Osteocyte (in vitro differentiated cells): ENCODE measurements around the gene IL11. TPM values are rescaled to one million over a fixed set of nuclear protein-coding genes. Genes with fewer than 3 reads are reported as not detected.

Experiments
- DNase-seq: peaks from one replicate; pipeline ENCODE4 v3.0.0; 2021; ENCODE audit warnings: mixed read lengths; ENCODE audit not compliant: unreplicated experiment; ENCODE audit errors: extremely low spot score
- H3K27ac Mint-ChIP-seq: one replicate; pipeline ENCODE4 v1.8.0; 2021; ENCODE audit warnings: mild to moderate bottlenecking, mixed read lengths; ENCODE audit not compliant: unreplicated experiment
- H3K27me3 Mint-ChIP-seq: one replicate; pipeline ENCODE4 v1.8.0; 2021; ENCODE audit warnings: mixed read lengths; ENCODE audit not compliant: unreplicated experiment
- H3K36me3 Mint-ChIP-seq: one replicate; pipeline ENCODE4 v1.8.0; 2021; ENCODE audit warnings: mixed read lengths; ENCODE audit not compliant: unreplicated experiment
- H3K4me1 Mint-ChIP-seq: one replicate; pipeline ENCODE4 v1.8.0; 2021; ENCODE audit warnings: mixed read lengths; ENCODE audit not compliant: unreplicated experiment
- H3K4me3 Mint-ChIP-seq: one replicate; pipeline ENCODE4 v1.8.0; 2021; ENCODE audit warnings: mild to moderate bottlenecking, moderate library complexity, mixed read lengths; ENCODE audit not compliant: unreplicated experiment
- H3K9me3 Mint-ChIP-seq: one replicate; pipeline ENCODE4 v1.8.0; 2021; ENCODE audit warnings: mixed read lengths; ENCODE audit not compliant: unreplicated experiment
- CTCF ChIP-seq: fragments of 200-600 bp; sonication (generic); IDR thresholded peaks from 2 replicates; pipeline ENCODE4 v1.5.0; 2021; ENCODE audit warnings: antibody characterized with exemption, mild to moderate bottlenecking, moderate library complexity
- total RNA-seq: library from RNA; stranded (reverse); gene quantifications from 2 replicates; pipeline ENCODE4 v1.2.1, GENCODE V29; 2021

The IL11 gene
- total RNA-seq, 1 donor from 2014 or later, result 1.0 TPM

GRCh38 chr19:55316646-55317045 is 53.6 kb downstream of the IL11 start:
- TF ChIP-seq CTCF, result no peak
- H3K27ac Mint-ChIP-seq, result no peak overlapping the region
- peaks cover 6% of the 10 kb centered on the region for H3K4me1 Mint-ChIP-seq
- no peak overlapping the region for H3K4me3 Mint-ChIP-seq
- DNase-seq, result no peak
- no peaks in the 10 kb centered on the region for H3K9me3 Mint-ChIP-seq
- peaks cover 4% of the 10 kb centered on the region for H3K27me3 Mint-ChIP-seq
- H3K36me3 Mint-ChIP-seq, result no peaks in the 10 kb centered on the region

GRCh38 chr19:55315956-55316525 is 54.2 kb downstream of the IL11 start:
- no peak for TF ChIP-seq CTCF
- Mint-ChIP-seq H3K27ac (no peak overlapping the region), H3K27me3 (peaks cover 4% of the 10 kb centered on the region), H3K9me3 (no peaks in the 10 kb centered on the region), H3K36me3 (no peaks in the 10 kb centered on the region), H3K4me3 (no peak overlapping the region), H3K4me1 (peaks cover 6% of the 10 kb centered on the region)
- DNase-seq, result no peak

GRCh38 chr19:55314396-55314795 is 55.9 kb downstream of the IL11 start:
- H3K4me1 Mint-ChIP-seq, result no peaks in the 10 kb centered on the region

More at GRCh38 chr19:55314396-55314795, 55.9 kb downstream of the IL11 start:
- no peaks in the 10 kb centered on the region for H3K27me3 Mint-ChIP-seq
- TF ChIP-seq CTCF, result no peak
- H3K9me3 Mint-ChIP-seq, result no peaks in the 10 kb centered on the region
- no peak overlapping the region for H3K4me3 Mint-ChIP-seq
- no peak for DNase-seq
- no peak overlapping the region for H3K27ac Mint-ChIP-seq
- peaks cover 2% of the 10 kb centered on the region for H3K36me3 Mint-ChIP-seq

Other genes with a start within 250 kb of the IL11 start
- not detected in 2 replicates for gene TNNT1, start 221.3 kb downstream of the IL11 start, total RNA-seq
- 0.57 TPM in 1 of 2 replicates, not detected in the other for gene TNNI3, start 212.7 kb downstream of the IL11 start, total RNA-seq
- gene DNAAF3, start 203.8 kb downstream of the IL11 start, total RNA-seq, result 1.5 and 2.1 TPM in 2 replicates
- gene SYT5, start 190.2 kb downstream of the IL11 start, total RNA-seq, result not detected in 2 replicates
- gene PTPRH, start 161.0 kb downstream of the IL11 start, total RNA-seq, result 0.31 TPM in 1 of 2 replicates, not detected in the other
- 2.9 and 3.2 TPM in 2 replicates for gene TMEM86B, start 141.7 kb downstream of the IL11 start, total RNA-seq
- gene PPP6R1, start 111.4 kb downstream of the IL11 start, total RNA-seq, result 63.0 and 67.1 TPM in 2 replicates
- 29.8 and 33.2 TPM in 2 replicates for gene HSPBP1, start 90.4 kb downstream of the IL11 start, total RNA-seq
- 18.0 and 23.9 TPM in 2 replicates for gene BRSK1, start 86.5 kb downstream of the IL11 start, total RNA-seq
- gene TMEM150B, start 45.1 kb downstream of the IL11 start, total RNA-seq, result not detected in 2 replicates
- gene KMT5C, start 30.6 kb downstream of the IL11 start, total RNA-seq, result 12.4 and 18.6 TPM in 2 replicates
- not detected in 2 replicates for gene COX6B2, start 15.7 kb downstream of the IL11 start, total RNA-seq
- not detected in 2 replicates for gene GARIN5B, start 7.2 kb downstream of the IL11 start, total RNA-seq
- gene TMEM190, start 6.4 kb upstream of the IL11 start, total RNA-seq, result not detected in 2 replicates
- 0.70 and 1.1 TPM in 2 replicates for gene TMEM238, start 13.8 kb upstream of the IL11 start, total RNA-seq
- 1,845 and 2,000 TPM in 2 replicates for gene RPL28, start 15.5 kb upstream of the IL11 start, total RNA-seq
- gene UBE2S, start 37.3 kb upstream of the IL11 start, total RNA-seq, result 70.7 and 71.1 TPM in 2 replicates
- not detected in 2 replicates for gene SHISA7, start 72.8 kb upstream of the IL11 start, total RNA-seq
- gene ISOC2, start 91.2 kb upstream of the IL11 start, total RNA-seq, result 37.0 and 39.8 TPM in 2 replicates
- gene C19orf85, start 94.3 kb upstream of the IL11 start, total RNA-seq, result not detected in 2 replicates
- 10.4 and 11.6 TPM in 2 replicates for gene ZNF628, start 106.2 kb upstream of the IL11 start, total RNA-seq
- gene NAT14, start 114.7 kb upstream of the IL11 start, total RNA-seq, result 54.2 and 58.2 TPM in 2 replicates
- 21.5 and 22.1 TPM in 2 replicates for gene SSC5D, start 118.0 kb upstream of the IL11 start, total RNA-seq
- not detected in 2 replicates for gene SBK2, start 166.7 kb upstream of the IL11 start, total RNA-seq
- gene SBK3, start 175.1 kb upstream of the IL11 start, total RNA-seq, result not detected in 2 replicates
- gene ZNF579, start 210.4 kb upstream of the IL11 start, total RNA-seq, result 27.4 and 29.2 TPM in 2 replicates
- gene FIZ1, start 229.1 kb upstream of the IL11 start, total RNA-seq, result 17.0 and 19.1 TPM in 2 replicates
- gene ZNF524, start 229.8 kb upstream of the IL11 start, total RNA-seq, result 15.5 and 15.6 TPM in 2 replicates
- gene ZNF865, start 235.2 kb upstream of the IL11 start, total RNA-seq, result 16.9 and 19.2 TPM in 2 replicates